ENCODE measurements around the gene DCDC2.
A peak's percentile ranks its signal among the peaks of the same experiment; 100 is the strongest.

The DCDC2 gene

DNA sequence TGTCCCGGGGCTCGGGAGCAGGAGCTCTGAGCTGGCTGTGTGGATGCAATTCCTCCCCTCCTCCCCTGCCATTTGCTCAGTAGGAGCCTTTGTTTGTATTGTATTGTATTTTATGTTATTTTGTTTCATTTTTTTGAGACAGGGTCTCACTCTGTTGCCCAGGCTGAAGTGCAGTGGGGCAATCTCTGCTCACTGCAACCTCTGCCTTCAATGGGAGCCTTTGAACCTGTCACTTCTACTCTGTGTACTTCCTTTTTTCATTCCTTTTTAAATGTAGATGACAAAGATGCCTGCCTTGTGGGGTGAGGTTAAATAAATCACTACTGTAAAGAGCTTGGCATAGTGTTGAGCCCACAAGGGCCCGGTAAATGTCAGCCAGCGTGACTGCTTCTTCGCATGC lies 70.6 kb downstream of the DCDC2 start:
- Histone ChIP-seq H3K36me3 (ENCODE audit: insufficient read depth) (no peaks in the 10 kb centered on the region), H4K20me1 (ENCODE audit: insufficient read depth) (no peaks in the 10 kb centered on the region), H3K4me3 (IDR thresholded peaks at IDR 0.05; ENCODE audit: insufficient read depth, low read depth, low read length) (no peak overlapping the region), H3K27ac (no peak overlapping the region), H2AFZ (ENCODE audit: low read depth) (no peak overlapping the region), H3K79me2 (ENCODE audit: insufficient read depth, low read depth) (no peaks in the 10 kb centered on the region), H3K4me1 (ENCODE audit: low read depth, poor library complexity, severe bottlenecking) (peaks cover 9% of the 10 kb centered on the region), H3K27me3 (ENCODE audit: insufficient read depth, low read depth) (no peaks in the 10 kb centered on the region), H3K4me2 (no peak overlapping the region), H3K9ac (no peak overlapping the region)
- TF ChIP-seq, protein P1, sequence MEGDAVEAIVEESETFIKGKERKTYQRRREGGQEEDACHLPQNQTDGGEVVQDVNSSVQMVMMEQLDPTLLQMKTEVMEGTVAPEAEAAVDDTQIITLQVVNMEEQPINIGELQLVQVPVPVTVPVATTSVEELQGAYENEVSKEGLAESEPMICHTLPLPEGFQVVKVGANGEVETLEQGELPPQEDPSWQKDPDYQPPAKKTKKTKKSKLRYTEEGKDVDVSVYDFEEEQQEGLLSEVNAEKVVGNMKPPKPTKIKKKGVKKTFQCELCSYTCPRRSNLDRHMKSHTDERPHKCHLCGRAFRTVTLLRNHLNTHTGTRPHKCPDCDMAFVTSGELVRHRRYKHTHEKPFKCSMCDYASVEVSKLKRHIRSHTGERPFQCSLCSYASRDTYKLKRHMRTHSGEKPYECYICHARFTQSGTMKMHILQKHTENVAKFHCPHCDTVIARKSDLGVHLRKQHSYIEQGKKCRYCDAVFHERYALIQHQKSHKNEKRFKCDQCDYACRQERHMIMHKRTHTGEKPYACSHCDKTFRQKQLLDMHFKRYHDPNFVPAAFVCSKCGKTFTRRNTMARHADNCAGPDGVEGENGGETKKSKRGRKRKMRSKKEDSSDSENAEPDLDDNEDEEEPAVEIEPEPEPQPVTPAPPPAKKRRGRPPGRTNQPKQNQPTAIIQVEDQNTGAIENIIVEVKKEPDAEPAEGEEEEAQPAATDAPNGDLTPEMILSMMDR (conservative IDR thresholded peaks at IDR 0.05; ENCODE audit: low read depth, low read length) = no peak

DNA sequence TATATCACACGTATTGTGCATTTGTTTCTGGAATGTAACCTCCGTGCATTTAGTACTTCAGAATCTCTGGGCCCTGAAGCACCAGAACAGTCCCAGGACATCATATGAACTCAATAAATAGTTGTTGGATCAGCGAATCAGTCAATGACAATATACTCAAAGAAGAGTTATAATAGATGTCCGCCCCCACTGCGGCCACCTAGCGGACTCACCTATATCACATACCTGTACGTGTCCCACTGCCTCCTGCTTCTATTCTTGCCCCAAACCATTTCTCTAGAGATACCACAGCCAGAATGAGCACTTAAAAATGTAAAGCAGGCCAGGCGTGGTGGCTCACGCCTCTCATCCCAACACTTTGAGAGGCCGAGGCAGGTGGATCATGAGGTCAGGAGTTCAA lies 73.9 kb downstream of the DCDC2 start:
- no peak overlapping the region for H3K9ac ChIP-seq
- H3K36me3 ChIP-seq (ENCODE audit: insufficient read depth) = no peaks in the 10 kb centered on the region
- peaks cover 9% of the 10 kb centered on the region for H3K4me1 ChIP-seq (ENCODE audit: low read depth, poor library complexity, severe bottlenecking)
- H3K27ac ChIP-seq = no peak overlapping the region
- H3K27me3 ChIP-seq (ENCODE audit: insufficient read depth, low read depth) = no peaks in the 10 kb centered on the region
- peak overlapping the region; percentile 42; the same call in 1 of the 2 replicates for H2AFZ ChIP-seq (ENCODE audit: low read depth)
- no peak overlapping the region for H3K4me3 ChIP-seq (IDR thresholded peaks at IDR 0.05; ENCODE audit: insufficient read depth, low read depth, low read length)
- peak overlapping the region; percentile 42 for H3K4me2 ChIP-seq
- no peaks in the 10 kb centered on the region for H3K79me2 ChIP-seq (ENCODE audit: insufficient read depth, low read depth)
- TF ChIP-seq, protein P1 (conservative IDR thresholded peaks at IDR 0.05; ENCODE audit: low read depth, low read length) = no peak
- H4K20me1 ChIP-seq (ENCODE audit: insufficient read depth) = no peaks in the 10 kb centered on the region

DNA sequence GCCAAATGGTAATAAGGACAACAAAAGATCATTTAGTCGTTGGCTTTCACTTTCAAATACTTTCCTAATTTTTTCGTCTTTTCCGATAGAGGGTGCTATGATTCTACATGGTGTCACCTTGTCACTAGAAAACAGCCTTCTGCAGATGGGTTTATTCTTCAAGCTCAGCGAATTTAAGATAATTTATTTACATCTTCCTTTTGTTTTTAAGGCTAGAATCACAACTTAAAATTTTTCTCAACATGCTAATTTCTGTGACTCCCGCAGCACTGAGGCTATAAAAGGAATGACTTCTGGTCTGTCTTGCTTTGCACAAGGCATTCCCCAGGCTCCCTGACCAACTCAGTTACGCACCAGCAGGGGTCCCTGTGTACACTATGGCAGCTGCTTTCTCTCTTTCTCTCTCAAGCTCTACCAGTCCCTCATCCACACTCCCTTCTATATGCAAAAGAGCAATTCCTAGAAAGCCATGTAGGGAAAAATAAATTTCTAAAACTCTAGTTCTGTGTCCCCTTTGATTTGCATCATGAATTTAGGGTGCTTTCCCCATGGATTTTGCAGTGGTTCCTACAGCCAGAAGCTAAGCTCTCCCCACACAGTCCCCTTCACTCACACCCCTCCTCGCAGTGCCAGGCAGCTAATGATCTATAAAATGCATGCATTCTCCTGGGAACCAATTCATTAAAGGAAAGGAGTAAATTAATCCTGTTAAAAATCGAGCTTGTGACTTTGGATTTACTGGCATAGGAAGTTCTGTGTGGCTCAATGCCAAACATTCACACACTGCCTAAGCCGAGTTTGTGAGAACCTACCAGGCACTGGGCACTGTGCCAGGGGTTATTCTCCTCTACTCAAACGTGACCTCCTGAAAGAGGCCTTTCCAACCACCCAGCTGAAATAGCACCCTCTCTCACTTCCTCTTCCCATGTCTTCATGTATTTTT lies 74.5 kb downstream of the DCDC2 start:
- no peaks in the 10 kb centered on the region for H3K36me3 ChIP-seq (ENCODE audit: insufficient read depth)
- H3K4me2 ChIP-seq = peak overlapping the region; percentile 42
- TF ChIP-seq, protein P1 (conservative IDR thresholded peaks at IDR 0.05; ENCODE audit: low read depth, low read length) = peak; percentile 87
- no peak overlapping the region for H3K27ac ChIP-seq
- H4K20me1 ChIP-seq (ENCODE audit: insufficient read depth) = no peaks in the 10 kb centered on the region
- H3K79me2 ChIP-seq (ENCODE audit: insufficient read depth, low read depth) = no peaks in the 10 kb centered on the region
- H2AFZ ChIP-seq (ENCODE audit: low read depth) = peak overlapping the region; percentile 42
- no peaks in the 10 kb centered on the region for H3K27me3 ChIP-seq (ENCODE audit: insufficient read depth, low read depth)
- H3K9ac ChIP-seq = no peak overlapping the region
- H3K4me1 ChIP-seq (ENCODE audit: low read depth, poor library complexity, severe bottlenecking) = peaks cover 9% of the 10 kb centered on the region
- H3K4me3 ChIP-seq (IDR thresholded peaks at IDR 0.05; ENCODE audit: insufficient read depth, low read depth, low read length) = no peak overlapping the region

DNA sequence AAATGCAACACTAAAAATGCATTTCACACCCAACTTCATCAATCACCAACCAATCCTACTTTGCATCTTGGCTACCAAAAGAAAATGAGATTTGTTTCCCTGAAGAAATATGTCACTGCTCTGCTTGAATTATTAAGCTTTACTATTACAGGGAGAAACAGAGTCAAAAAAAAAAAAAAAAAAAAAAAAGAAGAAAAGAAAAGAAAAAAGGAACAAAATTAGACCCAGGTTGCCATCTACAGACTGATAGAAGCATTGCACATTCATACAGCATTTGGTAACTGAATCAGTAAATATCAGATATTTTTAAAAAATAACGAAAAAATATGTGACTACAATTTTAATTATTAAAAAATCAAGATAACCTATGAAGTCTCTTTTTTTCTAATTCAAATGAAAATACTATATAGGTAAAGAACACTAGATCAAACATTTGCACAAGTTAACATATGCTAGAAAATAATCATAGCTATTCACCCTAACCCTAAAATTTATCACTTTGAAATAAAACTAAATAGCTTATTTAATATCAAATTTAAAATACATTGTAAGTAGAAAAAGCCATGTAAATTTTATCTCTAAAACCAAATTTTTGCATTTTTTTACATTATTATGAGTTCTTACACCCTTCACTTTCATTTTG lies 83.3 kb downstream of the DCDC2 start:
- Histone ChIP-seq H3K4me3 (IDR thresholded peaks at IDR 0.05; ENCODE audit: insufficient read depth, low read depth, low read length) (no peak overlapping the region), H4K20me1 (ENCODE audit: insufficient read depth) (no peaks in the 10 kb centered on the region), H3K4me1 (ENCODE audit: low read depth, poor library complexity, severe bottlenecking) (peaks cover 11% of the 10 kb centered on the region), H3K36me3 (ENCODE audit: insufficient read depth) (no peaks in the 10 kb centered on the region), H3K4me2 (no peak overlapping the region), H3K9ac (no peak overlapping the region), H3K27me3 (ENCODE audit: insufficient read depth, low read depth) (no peaks in the 10 kb centered on the region), H3K27ac (no peak overlapping the region), H3K79me2 (ENCODE audit: insufficient read depth, low read depth) (no peaks in the 10 kb centered on the region), H2AFZ (ENCODE audit: low read depth) (no peak overlapping the region)
- TF ChIP-seq, protein P1 (conservative IDR thresholded peaks at IDR 0.05; ENCODE audit: low read depth, low read length) = no peak; the same call in none of the 2 replicates

All from KMS-11 (cell line).